Calu3 (cell line): ENCODE data around the gene ZNF865. TPM values are rescaled to one million over a fixed set of nuclear protein-coding genes. Genes with fewer than 3 reads are reported as not detected.

Experiments used
- BruUV-seq: library from RNA; stranded (reverse); fragments of 400-500 nt; replicated peaks from 2 replicates; lab custom pipeline; 2021; lab: Mats Ljungman, UMichigan
- CTCF ChIA-PET: fragments of 300-600 bp; sonication (Branson Sonifier 250); formaldehyde crosslinking; loops from one replicate; lab custom pipeline; 2022; ENCODE audit warnings: antibody characterized with exemption; lab: Charles Lee
- DNase-seq: peaks from one replicate; pipeline ENCODE4 v3.0.0; 2022
- H3K27ac Mint-ChIP-seq: one replicate; pipeline ENCODE4 v1.8.0; 2022; ENCODE audit warnings: mixed read lengths; ENCODE audit not compliant: unreplicated experiment
- H3K27me3 Mint-ChIP-seq: one replicate; pipeline ENCODE4 v1.8.0; 2022; ENCODE audit warnings: mixed read lengths; ENCODE audit not compliant: unreplicated experiment
- H3K36me3 Mint-ChIP-seq: one replicate; pipeline ENCODE4 v1.8.0; 2022; ENCODE audit warnings: mild to moderate bottlenecking, moderate library complexity, mixed read lengths; ENCODE audit not compliant: insufficient read depth, unreplicated experiment
- H3K4me1 Mint-ChIP-seq: one replicate; pipeline ENCODE4 v1.8.0; 2022; ENCODE audit warnings: mild to moderate bottlenecking, low read depth, mixed read lengths; ENCODE audit not compliant: unreplicated experiment
- H3K4me3 Mint-ChIP-seq: one replicate; pipeline ENCODE4 v1.8.0; 2022; ENCODE audit warnings: mild to moderate bottlenecking, low read depth, moderate library complexity, mixed read lengths; ENCODE audit not compliant: unreplicated experiment
- H3K9me3 Mint-ChIP-seq: one replicate; pipeline ENCODE4 v1.8.0; 2022; ENCODE audit warnings: low read depth, mixed read lengths; ENCODE audit not compliant: unreplicated experiment
- CTCF ChIP-seq: fragments of 200-600 bp; IDR thresholded peaks from one replicate; pipeline ENCODE4 v1.8.0; 2022; ENCODE audit warnings: antibody characterized with exemption; ENCODE audit not compliant: unreplicated experiment
- intact Hi-C: fragments of 100-400 bp; cut with micrococcal nuclease; formaldehyde crosslinking; loops from one replicate; pipeline ENCODE4 v1.10.0; 2022; ENCODE audit not compliant: unreplicated experiment
- total RNA-seq: library from RNA; stranded (reverse); gene quantifications from 2 replicates; pipeline ENCODE4 v1.2.3, GENCODE V29; 2022

ZNF865 gene
- total RNA-seq, 1 experiment from 2014 or later: 29.6 TPM

- TF ChIP-seq CTCF: no peak
- no TSS peak for BruUV-seq
- H3K9me3 Mint-ChIP-seq: no peaks in the 10 kb centered on the region
- peaks cover 29% of the 10 kb centered on the region for H3K4me1 Mint-ChIP-seq
- peak overlapping the region; percentile 62 for H3K4me3 Mint-ChIP-seq
- peaks cover 13% of the 10 kb centered on the region for H3K36me3 Mint-ChIP-seq
- DNase-seq: peak; percentile 73
- intact Hi-C loops: no loop called here
- peaks cover 39% of the 10 kb centered on the region for H3K27me3 Mint-ChIP-seq
- peak overlapping the region; percentile 13 for H3K27ac Mint-ChIP-seq
- CTCF ChIA-PET: interaction anchor here (0.6 to 0.8 kb wide), 2 partner anchors 17 to 82 kb away, joined by 3 to 5 read pairs; no protein-coding TSS in a partner anchor
These were observed 19.6 kb upstream of the ZNF865 start for GRCh38 chr19:55585658-55586339.

GRCh38 chr19:55586976-55587668, 18.3 kb upstream of the ZNF865 start:
- no TSS peak for BruUV-seq
- Mint-ChIP-seq H3K9me3 (no peaks in the 10 kb centered on the region), H3K4me1 (peaks cover 18% of the 10 kb centered on the region), H3K27me3 (peaks cover 39% of the 10 kb centered on the region), H3K27ac (peak overlapping the region; percentile 81), H3K36me3 (peaks cover 20% of the 10 kb centered on the region), H3K4me3 (peak overlapping the region; percentile 62)
- intact Hi-C loops: no loop called here
- TF ChIP-seq CTCF: no peak
- CTCF ChIA-PET: interaction anchor here (0.7 to 1.4 kb wide), 3 partner anchors 12 to 19 kb away, joined by 4 to 9 read pairs (median 8); partner anchors contain the start of genes FIZ1 and ZNF865
- DNase-seq: peak; percentile 99

GRCh38 chr19:55588738-55589137, 16.7 kb upstream of the ZNF865 start:
- H3K27ac Mint-ChIP-seq: no peak overlapping the region
- H3K4me3 Mint-ChIP-seq: no peak overlapping the region
- peaks cover 17% of the 10 kb centered on the region for H3K4me1 Mint-ChIP-seq
- intact Hi-C loops: no loop called here
- peaks cover 20% of the 10 kb centered on the region for H3K36me3 Mint-ChIP-seq
- DNase-seq: no peak
- no peaks in the 10 kb centered on the region for H3K9me3 Mint-ChIP-seq
- CTCF ChIA-PET: interaction anchor here (0.9 kb wide), 1 partner anchor 64 kb away, joined by 6 read pairs; no protein-coding TSS in a partner anchor
- BruUV-seq: no TSS peak
- H3K27me3 Mint-ChIP-seq: peaks cover 39% of the 10 kb centered on the region
- no peak for TF ChIP-seq CTCF

- H3K4me3 Mint-ChIP-seq: no peak overlapping the region
- H3K36me3 Mint-ChIP-seq: peaks cover 27% of the 10 kb centered on the region
- H3K9me3 Mint-ChIP-seq: no peaks in the 10 kb centered on the region
- no peak for TF ChIP-seq CTCF
- H3K27me3 Mint-ChIP-seq: peaks cover 34% of the 10 kb centered on the region
- intact Hi-C loops: no loop called here
- H3K27ac Mint-ChIP-seq: no peak overlapping the region
- BruUV-seq: no TSS peak
- no peak for DNase-seq
- CTCF ChIA-PET: no interaction called here
- H3K4me1 Mint-ChIP-seq: peaks cover 15% of the 10 kb centered on the region
These were observed 15.3 kb upstream of the ZNF865 start for GRCh38 chr19:55590109-55590508.
